ENCODE results near the gene TTC3. TPM values are rescaled to one million over a fixed set of nuclear protein-coding genes. Genes with fewer than 3 reads are reported as not detected.

The TTC3 gene
- total and polyA plus RNA-seq, 10 of the 15 experiments (the other 5 are each of a cell fraction or from before 2014, with no cell fraction given) = 23.1 to 94.9 (median 72.7) TPM

GRCh38 chr21:37159053-37159776 is 86.2 kb downstream of the TTC3 start (continued):
- no peak for TF ChIP-seq BCLAF1 (IDR thresholded peaks at IDR 0.05)

GRCh38 chr21:37159949-37160348 is 86.9 kb downstream of the TTC3 start:
- Histone ChIP-seq H2AFZ (ENCODE audit: control insufficient read depth, low read depth, low read length) (no peak overlapping the region), H4K20me1 (ENCODE audit: control insufficient read depth, insufficient read depth) (no peaks in the 10 kb centered on the region), H3K9me3 (replicated peaks; ENCODE audit: control insufficient read depth, insufficient read depth, low read length) (no peaks in the 10 kb centered on the region), H3K4me1 (ENCODE audit: control insufficient read depth, insufficient read depth, low read length) (peaks cover 9% of the 10 kb centered on the region), H3K9ac (ENCODE audit: control insufficient read depth, insufficient read depth, low read length) (no peak overlapping the region), H3K79me2 (ENCODE audit: control insufficient read depth, insufficient read depth, low read length) (no peaks in the 10 kb centered on the region), H3K36me3 (ENCODE audit: control insufficient read depth in 2 of 2, insufficient read depth in 2 of 2, low read length in 1 of 2) (peaks cover 0 to 14% of the 10 kb centered on the region in 2 experiments; a peak in 3 of 4 replicates), H3K27me3 (replicated peaks in 1 of 2; ENCODE audit: control insufficient read depth in 2 of 2, insufficient read depth in 2 of 2, low read length in 1 of 2) (no peaks in the 10 kb centered on the region), H3K4me3 (no peak overlapping the region), H3K4me2 (ENCODE audit: control insufficient read depth, insufficient read depth) (no peak overlapping the region), H3K27ac (ENCODE audit: control insufficient read depth, insufficient read depth) (no peak overlapping the region)
- TF ChIP-seq MAX (IDR thresholded peaks at IDR 0.05; ENCODE audit: low read depth, low read length) (no peak), SMAD5 (IDR thresholded peaks at IDR 0.05; ENCODE audit: low read depth) (no peak), RELB (IDR thresholded peaks at IDR 0.05; ENCODE audit: low read depth) (no peak), SIX5 (IDR thresholded peaks at IDR 0.05; ENCODE audit: low read depth, low read length, severe bottlenecking) (no peak), BMI1 (IDR thresholded peaks at IDR 0.05; ENCODE audit: borderline replicate concordance) (no peak), NFXL1 (IDR thresholded peaks at IDR 0.05; ENCODE audit: borderline replicate concordance) (no peak), EGR1 (IDR thresholded peaks at IDR 0.05; ENCODE audit: borderline replicate concordance in 1 of 2, low read depth in 2 of 2, low read length in 2 of 2) (no peak), MEF2A (IDR thresholded peaks at IDR 0.05; ENCODE audit: insufficient read depth, low read depth, low read length) (no peak), CBX3 (IDR thresholded peaks at IDR 0.05; ENCODE audit: borderline replicate concordance, low read depth) (no peak), ZZZ3 (IDR thresholded peaks at IDR 0.05; ENCODE audit: control insufficient read depth, insufficient read length, low read depth) (no peak), IRF3 (IDR thresholded peaks at IDR 0.05) (no peak)
- ATAC-seq (no peak), FAIRE-seq (no peak), DNase-seq (ENCODE audit: low read depth, low spot score) (no peak)
- RAD21 ChIA-PET (ENCODE audit: unreplicated experiment) = no interaction called here
- WGBS (ENCODE audit: insufficient coverage, insufficient replicate concordance, low lambda C conversion rate, missing lambda C conversion rate) = 100% methylated on average over 1 of the region's 1 CpG
- POLR2A ChIA-PET = no interaction called here
- intact Hi-C loops (cut with micrococcal nuclease; ENCODE audit: unreplicated experiment) (loop anchor here (10.0 kb wide), 1 partner anchor 335 kb away; no protein-coding TSS in a partner anchor), in situ Hi-C loops (cut with MboI) (no loop called here)
- CTCF ChIA-PET = interaction anchor here (3.7 kb wide), 1 partner anchor 183 kb away, joined by 15 read pairs; no protein-coding TSS in a partner anchor
- no TSS peak for BruUV-seq (replicated peaks)
- SMC1A ChIA-PET (ENCODE audit: uncharacterized antibody, unreplicated experiment) = interaction anchor here (1.2 kb wide), 1 partner anchor 9 kb away, joined by 3 read pairs; no protein-coding TSS in a partner anchor

Data from GM12878 (cell line).